HUES64 (cell line): Measurements from ENCODE around the gene PCBP3.
"Not testable (repeated sequence)": the region's sequence is repeated elsewhere in the genome, so short reads cannot be mapped to it uniquely, and the experiment has no call there.

ENCODE experiments used
- H3K27ac ChIP-seq: 2 replicates; pipeline ENCODE4 v1.7.0; 2013; ENCODE audit warnings: low read depth, low read length, inconsistent platforms
- H3K27me3 ChIP-seq: 2 replicates; pipeline ENCODE4 v1.6.1; 2013; ENCODE audit warnings: mild to moderate bottlenecking, low read length; ENCODE audit not compliant: insufficient read depth
- H3K36me3 ChIP-seq: 2 replicates; pipeline ENCODE4 v1.6.1; 2013; ENCODE audit warnings: mild to moderate bottlenecking, low read length; ENCODE audit not compliant: insufficient read depth
- H3K4me1 ChIP-seq: 2 replicates; pipeline ENCODE4 v1.6.1; 2013; ENCODE audit warnings: mild to moderate bottlenecking, low read length, moderate library complexity; ENCODE audit not compliant: insufficient read depth
- H3K4me3 ChIP-seq: 2 replicates; pipeline ENCODE4 v1.5.1; 2013; ENCODE audit warnings: mild to moderate bottlenecking, low read length, moderate library complexity
- H3K9ac ChIP-seq: 2 replicates; pipeline ENCODE4 v1.6.1; 2013; ENCODE audit warnings: mild to moderate bottlenecking, low read depth, low read length
- H3K9me3 ChIP-seq: 2 replicates; pipeline ENCODE4 v1.6.1; 2013; ENCODE audit warnings: low read depth, low read length; ENCODE audit not compliant: insufficient read depth
- WGBS: fragments of 150-250, 120-280 bp; methylation state at CpG from one replicate; pipeline ENCODE4 v1.1.7; 2013; ENCODE audit warnings: missing lambda C conversion rate; 5-methylcytosine and 5-hydroxymethylcytosine counted together

The PCBP3 gene

DNA sequence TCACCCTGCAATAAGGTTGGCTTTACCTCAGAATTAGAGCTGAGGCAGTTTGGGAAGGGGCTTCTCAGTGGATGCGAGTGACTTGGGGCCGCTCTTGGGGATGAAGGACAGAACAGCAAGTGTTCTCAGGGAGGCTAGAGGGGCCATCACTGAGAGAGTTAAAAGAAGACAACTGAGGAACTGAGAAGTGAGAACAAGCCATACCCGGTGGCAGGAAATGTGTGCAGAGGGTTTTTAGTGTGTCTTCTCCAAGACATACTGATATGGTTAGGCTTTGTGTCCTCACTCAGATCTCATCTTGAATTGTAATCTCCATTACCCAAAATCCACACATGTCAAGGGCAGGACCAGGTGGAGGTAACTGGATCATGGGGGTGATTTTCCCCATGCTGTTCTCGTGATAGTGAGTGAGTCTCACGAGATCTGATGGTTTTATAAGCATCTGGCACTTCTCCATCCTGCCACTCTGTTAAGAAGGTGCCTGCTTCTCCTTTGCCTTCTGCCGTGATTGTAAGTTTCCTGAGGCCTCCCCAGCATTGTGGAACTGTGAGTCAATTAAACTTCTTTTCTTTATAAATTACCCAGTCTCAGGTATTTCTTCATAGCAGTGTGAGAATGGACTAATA is 75.8 kb downstream of the PCBP3 start:
- H3K4me3 ChIP-seq, result no peak overlapping the region

DNA sequence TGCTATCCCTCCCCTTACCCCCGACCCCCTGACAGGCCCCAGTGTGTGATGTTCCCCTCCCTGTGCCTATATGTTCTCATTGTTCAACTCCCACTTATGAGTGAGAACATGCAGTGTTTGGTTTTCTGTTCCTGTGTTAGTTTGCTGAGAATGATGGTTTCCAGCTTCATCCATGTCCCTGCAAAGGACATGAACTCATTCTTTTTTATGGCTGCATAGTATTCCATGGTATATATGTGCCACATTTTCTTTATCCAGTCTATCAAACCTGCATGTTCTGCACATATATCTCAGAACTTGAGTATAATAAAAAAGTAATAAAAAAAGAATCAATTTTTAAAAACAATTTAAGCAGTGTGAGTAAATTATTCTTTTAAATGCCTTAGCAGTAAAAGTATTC is 76.7 kb downstream of the PCBP3 start:
- WGBS, result 100% methylated on average over 1 of the region's 1 CpG
- not testable (repeated sequence) for H3K9ac ChIP-seq, H3K27ac ChIP-seq, H3K27me3 ChIP-seq, H3K4me3 ChIP-seq, H3K9me3 ChIP-seq, H3K4me1 ChIP-seq, H3K36me3 ChIP-seq

More for the DNA sequence above, 75.8 kb downstream of the PCBP3 start:
- 95% methylated on average over 6 of the region's 6 CpGs for WGBS
- Histone ChIP-seq H3K9ac (no peak overlapping the region), H3K4me1 (no peaks in the 10 kb centered on the region), H3K36me3 (no peaks in the 10 kb centered on the region), H3K27me3 (no peaks in the 10 kb centered on the region), H3K27ac (no peak overlapping the region), H3K9me3 (no peaks in the 10 kb centered on the region)

DNA sequence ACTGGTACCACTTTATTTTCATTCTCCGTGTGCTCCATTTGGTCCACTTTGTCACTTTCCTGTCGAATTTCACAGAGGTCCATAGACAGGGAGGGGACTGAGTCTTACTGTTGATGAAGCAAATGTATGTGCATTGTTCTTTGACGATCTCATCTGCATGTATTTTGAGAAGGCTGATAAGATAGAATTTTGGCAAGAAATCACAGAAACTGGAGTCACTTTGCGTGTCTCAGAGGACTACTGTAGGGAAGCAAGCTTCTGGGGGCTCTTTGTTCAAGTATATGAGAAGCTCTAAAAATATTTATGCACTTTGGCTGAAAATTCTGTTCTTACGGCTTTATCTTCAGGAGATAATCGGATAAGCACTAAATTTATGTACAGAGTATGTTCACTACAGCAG is 78.1 kb downstream of the PCBP3 start:
- no peaks in the 10 kb centered on the region for H3K27me3 ChIP-seq
- H3K4me1 ChIP-seq, result no peaks in the 10 kb centered on the region
- 90% methylated on average over 4 of the region's 6 CpGs for WGBS
- H3K36me3 ChIP-seq, result no peaks in the 10 kb centered on the region
- H3K27ac ChIP-seq, result no peak overlapping the region
- no peak overlapping the region for H3K9ac ChIP-seq
- no peak overlapping the region for H3K4me3 ChIP-seq
- no peaks in the 10 kb centered on the region for H3K9me3 ChIP-seq

DNA sequence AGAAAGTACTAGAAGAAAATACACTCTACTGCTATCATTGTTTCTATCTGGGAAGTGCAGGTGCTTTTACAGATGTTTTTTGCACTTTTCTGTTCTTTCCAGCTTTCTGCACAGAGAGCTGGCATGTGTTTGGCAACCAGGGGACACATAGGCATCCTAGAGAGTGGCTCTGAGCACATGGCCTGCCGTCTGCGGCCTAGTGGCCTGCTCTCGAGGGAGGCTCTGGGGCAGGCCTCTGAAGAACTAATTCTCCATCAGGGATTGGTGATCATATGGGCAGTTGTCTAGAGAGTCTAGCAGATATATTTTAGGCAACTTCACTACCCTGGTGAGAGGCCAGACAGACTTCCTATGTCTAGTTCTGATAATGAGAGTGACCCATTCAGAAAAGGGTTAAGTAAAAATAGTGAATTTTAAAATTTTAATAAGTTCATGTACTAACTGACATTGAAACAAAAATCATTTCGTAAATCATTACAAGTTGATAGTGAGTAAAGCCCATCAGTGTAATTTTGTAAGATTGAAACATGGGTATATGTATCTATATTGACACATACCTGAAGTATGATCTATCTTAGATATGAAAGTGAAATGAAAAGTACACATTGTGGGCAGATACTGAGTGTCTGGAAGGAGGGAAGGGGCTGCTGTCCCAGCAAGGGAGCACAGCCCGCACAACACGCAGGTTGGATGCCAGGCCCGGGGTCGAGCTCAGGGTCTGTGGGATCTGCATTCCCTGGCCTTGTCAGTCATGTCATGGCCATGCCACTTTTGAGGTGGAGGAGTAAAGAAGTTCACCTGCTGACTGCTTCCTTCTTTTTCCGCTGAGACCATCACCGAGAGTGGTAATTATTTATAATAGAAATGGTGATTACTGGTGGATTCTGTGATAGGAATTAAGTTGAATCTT is 79.8 kb downstream of the PCBP3 start:
- H3K4me3 ChIP-seq, result no peak overlapping the region
- H3K27me3 ChIP-seq, result no peaks in the 10 kb centered on the region
- no peaks in the 10 kb centered on the region for H3K36me3 ChIP-seq
- no peaks in the 10 kb centered on the region for H3K9me3 ChIP-seq
- WGBS, result 92% methylated on average over 10 of the region's 10 CpGs
- no peak overlapping the region for H3K27ac ChIP-seq
- H3K9ac ChIP-seq, result no peak overlapping the region
- H3K4me1 ChIP-seq, result no peaks in the 10 kb centered on the region

DNA sequence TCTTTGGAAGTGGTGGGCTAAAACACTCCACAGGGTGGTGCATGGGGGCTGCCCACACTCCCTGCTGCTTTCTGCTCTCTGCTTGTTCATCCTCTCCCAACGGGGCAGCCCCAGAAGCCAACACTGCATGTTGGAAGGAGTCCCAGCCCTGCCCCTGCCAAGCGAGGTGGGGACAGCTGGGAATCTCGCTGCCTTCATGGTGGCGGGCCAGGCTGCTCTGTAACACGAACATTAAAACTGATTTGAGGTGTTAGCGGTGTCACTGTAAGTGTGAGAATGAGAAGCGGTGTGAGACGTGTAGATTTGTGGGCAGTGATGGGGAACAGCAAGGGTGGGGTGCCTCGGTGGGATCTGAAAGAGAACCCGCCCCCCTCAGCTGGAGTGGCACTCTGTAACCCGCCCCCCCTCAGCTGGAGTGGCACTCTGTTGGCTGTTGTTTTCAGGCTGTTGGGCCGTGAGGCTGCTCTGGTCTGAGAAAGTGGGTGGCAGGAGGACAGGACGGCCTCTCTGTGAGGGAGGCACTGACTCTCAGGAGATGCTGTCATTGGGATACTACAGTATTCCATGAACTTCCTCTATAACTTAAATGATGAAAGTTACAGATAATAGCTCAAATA is 80.9 kb downstream of the PCBP3 start:
- Histone ChIP-seq H3K27ac (no peak overlapping the region), H3K9ac (no peak overlapping the region), H3K9me3 (no peaks in the 10 kb centered on the region), H3K4me3 (no peak overlapping the region), H3K4me1 (no peaks in the 10 kb centered on the region), H3K27me3 (no peaks in the 10 kb centered on the region), H3K36me3 (no peaks in the 10 kb centered on the region)
- WGBS, result 88% methylated on average over 12 of the region's 13 CpGs

DNA sequence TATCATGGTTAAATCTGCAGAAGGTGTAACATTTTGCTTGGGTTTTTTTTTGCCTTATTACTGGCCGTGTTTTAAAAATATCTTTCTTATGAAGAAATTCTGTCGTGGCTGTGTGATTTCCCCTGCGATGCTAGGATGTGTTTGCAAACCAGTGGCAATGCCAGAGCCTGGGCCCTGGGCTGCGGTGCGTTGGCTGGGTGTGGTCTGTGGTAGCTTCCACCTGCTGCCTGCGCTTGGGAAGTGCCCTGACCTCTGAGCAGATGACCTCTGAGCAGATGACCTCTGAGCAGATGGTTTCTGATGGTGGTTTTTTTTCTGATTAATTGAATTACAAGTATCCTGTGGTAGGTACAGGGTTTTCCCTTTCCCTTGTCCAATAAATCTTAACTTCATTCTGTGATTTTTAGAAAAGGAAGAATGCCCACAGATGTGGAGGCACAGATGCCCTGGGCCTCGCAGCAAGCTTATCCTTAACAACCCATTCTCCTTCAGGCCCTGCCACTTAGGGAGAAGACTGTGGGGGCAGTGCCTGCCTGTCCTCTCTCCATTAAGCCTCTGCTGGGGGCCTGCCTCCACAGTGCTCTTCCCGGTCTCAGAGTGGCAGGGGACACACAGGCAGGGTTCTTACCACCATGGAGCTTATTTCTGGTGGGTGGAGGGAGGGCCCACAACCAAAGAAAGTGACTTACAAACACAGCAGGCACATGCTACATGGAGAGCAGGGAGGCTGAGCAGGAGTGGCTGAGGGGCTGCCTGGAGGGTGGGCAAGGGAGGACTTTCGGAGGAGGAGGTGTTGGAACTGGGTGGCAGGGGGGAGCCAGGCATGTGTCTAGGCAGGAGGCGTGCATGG is 81.7 kb downstream of the PCBP3 start:
- Histone ChIP-seq H3K4me1 (no peaks in the 10 kb centered on the region), H3K27ac (no peak overlapping the region), H3K9ac (no peak overlapping the region), H3K4me3 (no peak overlapping the region), H3K9me3 (no peaks in the 10 kb centered on the region), H3K36me3 (no peaks in the 10 kb centered on the region), H3K27me3 (no peaks in the 10 kb centered on the region)
- 90% methylated on average over 10 of the region's 10 CpGs for WGBS

DNA sequence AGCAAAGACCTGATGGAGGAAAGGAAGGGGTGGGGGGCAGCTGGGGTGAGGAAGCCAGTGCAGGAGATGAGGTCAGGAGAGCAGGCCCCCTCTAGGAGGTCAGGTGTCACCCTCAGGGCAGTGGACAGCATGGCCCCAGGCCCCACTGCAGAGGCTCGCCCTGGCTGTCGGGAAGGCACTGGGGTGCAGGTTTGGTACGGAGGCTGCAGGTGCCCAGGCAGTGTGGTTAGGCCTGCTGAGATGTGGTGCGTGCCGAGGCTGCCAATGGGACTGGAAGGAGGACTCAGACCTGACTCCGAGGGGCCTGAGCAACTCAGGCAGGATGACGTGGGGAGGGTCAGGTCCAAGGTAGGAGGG is 82.3 kb downstream of the PCBP3 start:
- no peaks in the 10 kb centered on the region for H3K4me1 ChIP-seq
- no peaks in the 10 kb centered on the region for H3K9me3 ChIP-seq
- no peak overlapping the region for H3K4me3 ChIP-seq
- 92% methylated on average over 7 of the region's 7 CpGs for WGBS
- H3K36me3 ChIP-seq, result no peaks in the 10 kb centered on the region
- H3K27ac ChIP-seq, result no peak overlapping the region
- no peaks in the 10 kb centered on the region for H3K27me3 ChIP-seq
- H3K9ac ChIP-seq, result no peak overlapping the region

DNA sequence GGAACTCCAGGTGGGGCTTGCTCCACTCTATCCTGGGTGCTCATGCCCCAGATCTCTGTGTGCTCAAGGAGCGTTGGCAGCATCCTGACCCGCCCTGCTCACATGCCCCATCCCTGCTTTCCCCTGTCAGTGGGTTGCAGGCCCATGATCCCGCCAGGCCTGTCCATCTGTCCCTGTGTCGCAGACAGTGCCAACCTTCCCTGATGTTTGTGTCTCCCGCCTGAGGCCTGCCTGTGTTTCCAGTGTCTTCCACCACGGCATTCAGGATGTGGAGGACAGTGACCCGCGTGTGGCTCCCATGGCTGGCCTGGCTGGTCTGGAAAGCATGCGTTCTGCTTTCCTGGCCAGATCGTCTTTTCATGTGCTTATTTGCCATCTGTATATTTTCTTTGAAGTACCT is 82.9 kb downstream of the PCBP3 start:
- no peak overlapping the region for H3K27ac ChIP-seq
- no peaks in the 10 kb centered on the region for H3K4me1 ChIP-seq
- no peak overlapping the region for H3K9ac ChIP-seq
- H3K4me3 ChIP-seq, result no peak overlapping the region
- no peaks in the 10 kb centered on the region for H3K36me3 ChIP-seq
- H3K27me3 ChIP-seq, result no peaks in the 10 kb centered on the region
- 93% methylated on average over 10 of the region's 10 CpGs for WGBS
- no peaks in the 10 kb centered on the region for H3K9me3 ChIP-seq

DNA sequence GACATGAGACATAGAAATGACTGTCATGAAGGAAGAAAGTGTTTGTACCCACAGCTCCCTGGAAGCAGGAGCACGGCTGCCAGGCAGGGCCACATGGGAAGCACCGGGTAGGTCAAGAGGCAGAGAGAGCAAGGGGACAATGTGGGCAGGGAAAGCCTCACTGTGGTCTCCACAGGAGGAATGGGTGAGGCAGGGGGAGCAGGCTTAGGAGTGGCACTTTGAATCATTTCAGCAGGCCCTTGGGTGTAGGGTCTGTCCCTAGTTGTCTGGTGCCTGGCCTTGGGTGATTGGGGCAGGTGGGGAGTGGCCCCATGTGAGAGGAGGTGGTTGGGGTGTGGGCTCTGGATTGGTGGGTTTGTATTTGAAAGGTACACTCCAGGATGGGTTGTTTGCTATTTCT is 83.9 kb downstream of the PCBP3 start:
- H3K9ac ChIP-seq, result no peak overlapping the region
- H3K4me1 ChIP-seq, result no peaks in the 10 kb centered on the region
- no peak overlapping the region for H3K27ac ChIP-seq
- 80% methylated on average over 2 of the region's 2 CpGs for WGBS
- H3K9me3 ChIP-seq, result no peaks in the 10 kb centered on the region
- no peaks in the 10 kb centered on the region for H3K27me3 ChIP-seq
- H3K36me3 ChIP-seq, result no peaks in the 10 kb centered on the region
- no peak overlapping the region for H3K4me3 ChIP-seq

DNA sequence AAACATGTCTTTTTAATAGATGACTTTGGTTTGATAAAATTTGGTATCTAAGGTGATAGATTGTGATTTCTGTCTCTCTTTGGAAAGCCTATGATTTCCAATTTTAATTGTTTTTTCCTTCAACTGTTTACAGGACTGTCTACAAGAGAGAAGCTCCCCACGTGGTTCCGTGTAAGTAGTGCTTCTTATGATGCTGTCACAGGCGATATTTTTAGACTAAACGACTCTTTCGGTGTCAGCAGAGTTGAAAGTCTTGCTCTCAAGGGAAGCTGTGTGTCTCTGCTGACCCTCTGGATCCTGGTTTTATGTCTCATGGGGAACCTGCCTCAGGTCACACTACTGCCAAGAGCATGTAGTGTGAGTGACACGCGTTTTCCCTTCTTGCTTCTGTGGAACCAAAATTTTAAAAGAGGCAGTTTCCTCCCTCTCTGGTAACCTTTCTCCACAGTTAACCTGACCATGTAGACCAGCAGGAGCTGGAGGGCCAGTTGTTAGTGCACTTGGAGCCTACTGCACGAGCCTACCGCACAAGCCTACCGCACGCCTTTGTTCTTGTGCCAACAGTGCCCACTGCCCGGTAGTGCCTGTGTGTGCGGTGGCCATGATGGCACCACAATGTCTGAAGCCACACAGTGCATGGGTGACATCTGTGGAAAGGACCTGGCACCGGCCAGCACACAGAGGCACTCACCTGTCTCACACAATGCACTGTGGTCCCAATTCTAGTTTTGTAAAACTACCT is 91.9 kb downstream of the PCBP3 start:
- Histone ChIP-seq H3K4me1 (no peaks in the 10 kb centered on the region), H3K36me3 (no peaks in the 10 kb centered on the region), H3K9me3 (no peaks in the 10 kb centered on the region), H3K27ac (no peak overlapping the region), H3K27me3 (no peaks in the 10 kb centered on the region), H3K4me3 (no peak overlapping the region), H3K9ac (no peak overlapping the region)
- 91% methylated on average over 14 of the region's 14 CpGs for WGBS
